BLaER1 (cell line): ENCODE measurements around the gene CIAO3.

Experiments
- H3K27ac ChIP-seq: shearing (Covaris generic); formaldehyde crosslinking; 2 replicates; pipeline ENCODE4 v1.8.1; 2022
- H3K27me3 ChIP-seq: shearing (Covaris generic); formaldehyde crosslinking; 2 replicates; pipeline ENCODE4 v1.8.1; 2022
- H3K36me3 ChIP-seq: shearing (Covaris generic); formaldehyde crosslinking; 2 replicates; pipeline ENCODE4 v1.8.1; 2022
- H3K4me1 ChIP-seq: shearing (Covaris generic); formaldehyde crosslinking; 2 replicates; pipeline ENCODE4 v1.8.1; 2022
- H3K4me2 ChIP-seq: shearing (Covaris generic); formaldehyde crosslinking; 2 replicates; pipeline ENCODE4 v1.8.1; 2022
- H3K4me3 ChIP-seq: shearing (Covaris generic); formaldehyde crosslinking; 2 replicates; pipeline ENCODE4 v1.8.1; 2022
- H3K9ac ChIP-seq: shearing (Covaris generic); formaldehyde crosslinking; 2 replicates; pipeline ENCODE4 v1.8.1; 2022
- H3K9me3 ChIP-seq: shearing (Covaris generic); formaldehyde crosslinking; 2 replicates; pipeline ENCODE4 v1.8.1; 2022
- H4K20me1 ChIP-seq: shearing (Covaris generic); formaldehyde crosslinking; 2 replicates; pipeline ENCODE4 v1.8.1; 2022
- Cebpa-rat ChIP-seq: shearing (Covaris generic); IDR thresholded peaks from 2 replicates; pipeline ENCODE4 v1.8.1; 2022

CIAO3 gene

GRCh38 chr16:729768-730665 is 10.8 kb downstream of the CIAO3 start:
- H4K20me1 ChIP-seq: peaks cover 76% of the 10 kb centered on the region
- no peak overlapping the region for H3K4me3 ChIP-seq
- H3K27ac ChIP-seq: 0 out of 2 replicates have a peak overlapping the region, but pooled peaks have one; percentile 13
- no peaks in the 10 kb centered on the region for H3K27me3 ChIP-seq
- H3K9ac ChIP-seq: no peak overlapping the region
- H3K36me3 ChIP-seq: peaks cover 60% of the 10 kb centered on the region
- peak overlapping the region; percentile 100; the same call in 1 of the 2 replicates for H3K4me2 ChIP-seq
- H3K4me1 ChIP-seq: peaks cover 76% of the 10 kb centered on the region
- H3K9me3 ChIP-seq: no peaks in the 10 kb centered on the region
- no peak for TF ChIP-seq Cebpa-rat

GRCh38 chr16:728890-729744 is 11.7 kb downstream of the CIAO3 start:
- peak overlapping the region; percentile 68; the same call in 1 of the 2 replicates for H3K27ac ChIP-seq
- H3K4me1 ChIP-seq: peaks cover 76% of the 10 kb centered on the region
- no peak overlapping the region for H3K9ac ChIP-seq
- H3K27me3 ChIP-seq: no peaks in the 10 kb centered on the region
- TF ChIP-seq Cebpa-rat: no peak
- H4K20me1 ChIP-seq: peaks cover 76% of the 10 kb centered on the region
- peaks cover 51% of the 10 kb centered on the region for H3K36me3 ChIP-seq
- H3K9me3 ChIP-seq: no peaks in the 10 kb centered on the region
- H3K4me2 ChIP-seq: peak overlapping the region; percentile 100
- H3K4me3 ChIP-seq: peak overlapping the region; percentile 80; the same call in 1 of the 2 replicates

- no peak for TF ChIP-seq Cebpa-rat
- Histone ChIP-seq H3K27me3 (no peaks in the 10 kb centered on the region), H3K4me3 (peak overlapping the region; percentile 80), H3K4me1 (peaks cover 76% of the 10 kb centered on the region), H3K9me3 (no peaks in the 10 kb centered on the region), H3K27ac (peak overlapping the region; percentile 89), H3K9ac (peak overlapping the region; percentile 83), H3K36me3 (peaks cover 43% of the 10 kb centered on the region), H4K20me1 (peaks cover 76% of the 10 kb centered on the region), H3K4me2 (peak overlapping the region; percentile 100)
These were observed 12.5 kb downstream of the CIAO3 start for GRCh38 chr16:728131-728889.

GRCh38 chr16:727291-727977 is 13.4 kb downstream of the CIAO3 start:
- peak overlapping the region; percentile 83 for H3K9ac ChIP-seq
- H3K36me3 ChIP-seq: peaks cover 34% of the 10 kb centered on the region
- H4K20me1 ChIP-seq: peaks cover 78% of the 10 kb centered on the region
- no peaks in the 10 kb centered on the region for H3K27me3 ChIP-seq
- no peaks in the 10 kb centered on the region for H3K9me3 ChIP-seq
- H3K27ac ChIP-seq: peak overlapping the region; percentile 89
- no peak for TF ChIP-seq Cebpa-rat
- peaks cover 76% of the 10 kb centered on the region for H3K4me1 ChIP-seq
- H3K4me2 ChIP-seq: peak overlapping the region; percentile 100
- H3K4me3 ChIP-seq: peak overlapping the region; percentile 80

- Histone ChIP-seq H3K4me2 (peak within 1 kb of the TSS; percentile 100), H3K4me1 (peaks cover 76% of the 10 kb centered on the region), H3K27me3 (no peaks in the 10 kb centered on the region), H3K36me3 (peaks cover 27% of the 10 kb centered on the region), H3K9me3 (no peaks in the 10 kb centered on the region), H4K20me1 (peaks cover 78% of the 10 kb centered on the region), H3K27ac (peak within 1 kb of the TSS; percentile 89), H3K9ac (peak within 1 kb of the TSS; percentile 83), H3K4me3 (peak within 1 kb of the TSS; percentile 80)
- no peak for TF ChIP-seq Cebpa-rat
These were observed 14.1 kb downstream of the CIAO3 start, which contains the start of the genes CCDC78 and HAGHL for GRCh38 chr16:726438-727290. Gene CCDC78 (minus strand): TSS chr16:726443. CDS start chr16:726367, 76 bp downstream. Gene HAGHL (plus strand): TSS chr16:727106. CDS start chr16:727510, 404 bp downstream.

GRCh38 chr16:726188-726437 is 14.7 kb downstream of the CIAO3 start:
- Histone ChIP-seq H3K36me3 (peaks cover 21% of the 10 kb centered on the region), H3K4me2 (peak overlapping the region; percentile 100), H3K9ac (no peak overlapping the region), H3K4me1 (peaks cover 74% of the 10 kb centered on the region), H3K4me3 (peak overlapping the region; percentile 80; the same call in 1 of the 2 replicates), H3K9me3 (no peaks in the 10 kb centered on the region), H4K20me1 (peaks cover 75% of the 10 kb centered on the region), H3K27ac (no peak overlapping the region), H3K27me3 (no peaks in the 10 kb centered on the region)
- no peak for TF ChIP-seq Cebpa-rat

- Histone ChIP-seq H3K27me3 (no peaks in the 10 kb centered on the region), H4K20me1 (peaks cover 70% of the 10 kb centered on the region), H3K27ac (no peak overlapping the region), H3K9ac (no peak overlapping the region), H3K9me3 (no peaks in the 10 kb centered on the region), H3K36me3 (peaks cover 16% of the 10 kb centered on the region), H3K4me1 (peaks cover 72% of the 10 kb centered on the region), H3K4me2 (peak overlapping the region; percentile 100), H3K4me3 (0 out of 2 replicates have a peak overlapping the region, but pooled peaks have one; percentile 2)
- TF ChIP-seq Cebpa-rat: no peak
These were observed 15.2 kb downstream of the CIAO3 start for GRCh38 chr16:725463-726187.

- Histone ChIP-seq H3K9ac (peak overlapping the region; percentile 55; the same call in 1 of the 2 replicates), H3K4me2 (peak overlapping the region; percentile 100), H3K9me3 (no peaks in the 10 kb centered on the region), H3K4me1 (peaks cover 75% of the 10 kb centered on the region), H3K4me3 (no peak overlapping the region), H3K27ac (peak overlapping the region; percentile 52), H3K36me3 (peaks cover 10% of the 10 kb centered on the region), H4K20me1 (peaks cover 64% of the 10 kb centered on the region), H3K27me3 (no peaks in the 10 kb centered on the region)
- no peak for TF ChIP-seq Cebpa-rat
These were observed 15.8 kb downstream of the CIAO3 start for GRCh38 chr16:725041-725376.
